ENCODE measurements around the gene KIF13A.

- TF ChIP-seq CTCF (IDR thresholded peaks at IDR 0.05) (no peak), POLR2A (IDR thresholded peaks at IDR 0.05) (no peak)
Measured at GRCh38 chr6:17847203-17847760, 140.2 kb downstream of the KIF13A start.

Data from Peyer's patch (tissue), 4 donors.